Activated CD8-positive, alpha-beta T cell treated with anti-CD3 and anti-CD28 coated beads, Interleukin-2, amount 10 ng/mL, durations not matched to agents 7 days and 5 days (primary cell): ENCODE results near the gene LRCH4. TPM values are rescaled to one million over a fixed set of nuclear protein-coding genes. Genes with fewer than 3 reads are reported as not detected.

Experiments used
- ATAC-seq: fragments of 150-1000 bp; cut with Tn5 transposase; one replicate; pipeline ENCODE4 v1.10.0; 2021; ENCODE audit warnings: moderate library complexity
- CTCF ChIA-PET: fragments of 350-600 bp; sonication (Branson Sonifier 250); formaldehyde crosslinking; loops from one replicate; lab custom pipeline; 2021; ENCODE audit warnings: antibody characterized with exemption; lab: Charles Lee
- POLR2A ChIA-PET: fragments of 350-600 bp; sonication (Branson Sonifier 250); formaldehyde crosslinking; loops from one replicate; lab custom pipeline; 2021; ENCODE audit warnings: antibody characterized with exemption; lab: Charles Lee
- DNase-seq: peaks from one replicate; pipeline ENCODE4 v3.0.0-alpha.2; 2020
- H3K27ac Mint-ChIP-seq: one replicate; pipeline ENCODE4 v1.8.0; 2021; ENCODE audit warnings: mild to moderate bottlenecking, mixed read lengths
- H3K27me3 Mint-ChIP-seq: one replicate; pipeline ENCODE4 v1.8.0; 2021; ENCODE audit warnings: low read depth, mixed read lengths
- H3K36me3 Mint-ChIP-seq: one replicate; pipeline ENCODE4 v1.8.0; 2021; ENCODE audit warnings: low read depth, mixed read lengths
- H3K4me1 Mint-ChIP-seq: one replicate; pipeline ENCODE4 v1.8.0; 2021; ENCODE audit warnings: low read depth, mixed read lengths
- H3K4me3 Mint-ChIP-seq: one replicate; pipeline ENCODE4 v1.8.0; 2021; ENCODE audit warnings: mild to moderate bottlenecking, mixed read lengths
- H3K9me3 Mint-ChIP-seq: one replicate; pipeline ENCODE4 v1.8.0; 2022; ENCODE audit warnings: mixed read lengths; ENCODE audit not compliant: insufficient read depth
- total RNA-seq, 2 experiments: library from RNA; stranded (reverse); gene quantifications; one replicate each; pipeline ENCODE4 v1.2.3, GENCODE V29; 2021

The LRCH4 gene, protein sequence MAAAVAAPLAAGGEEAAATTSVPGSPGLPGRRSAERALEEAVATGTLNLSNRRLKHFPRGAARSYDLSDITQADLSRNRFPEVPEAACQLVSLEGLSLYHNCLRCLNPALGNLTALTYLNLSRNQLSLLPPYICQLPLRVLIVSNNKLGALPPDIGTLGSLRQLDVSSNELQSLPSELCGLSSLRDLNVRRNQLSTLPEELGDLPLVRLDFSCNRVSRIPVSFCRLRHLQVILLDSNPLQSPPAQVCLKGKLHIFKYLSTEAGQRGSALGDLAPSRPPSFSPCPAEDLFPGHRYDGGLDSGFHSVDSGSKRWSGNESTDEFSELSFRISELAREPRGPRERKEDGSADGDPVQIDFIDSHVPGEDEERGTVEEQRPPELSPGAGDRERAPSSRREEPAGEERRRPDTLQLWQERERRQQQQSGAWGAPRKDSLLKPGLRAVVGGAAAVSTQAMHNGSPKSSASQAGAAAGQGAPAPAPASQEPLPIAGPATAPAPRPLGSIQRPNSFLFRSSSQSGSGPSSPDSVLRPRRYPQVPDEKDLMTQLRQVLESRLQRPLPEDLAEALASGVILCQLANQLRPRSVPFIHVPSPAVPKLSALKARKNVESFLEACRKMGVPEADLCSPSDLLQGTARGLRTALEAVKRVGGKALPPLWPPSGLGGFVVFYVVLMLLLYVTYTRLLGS
- total RNA-seq = 100 to 1,000 TPM; 191 to 193 TPM

DNA sequence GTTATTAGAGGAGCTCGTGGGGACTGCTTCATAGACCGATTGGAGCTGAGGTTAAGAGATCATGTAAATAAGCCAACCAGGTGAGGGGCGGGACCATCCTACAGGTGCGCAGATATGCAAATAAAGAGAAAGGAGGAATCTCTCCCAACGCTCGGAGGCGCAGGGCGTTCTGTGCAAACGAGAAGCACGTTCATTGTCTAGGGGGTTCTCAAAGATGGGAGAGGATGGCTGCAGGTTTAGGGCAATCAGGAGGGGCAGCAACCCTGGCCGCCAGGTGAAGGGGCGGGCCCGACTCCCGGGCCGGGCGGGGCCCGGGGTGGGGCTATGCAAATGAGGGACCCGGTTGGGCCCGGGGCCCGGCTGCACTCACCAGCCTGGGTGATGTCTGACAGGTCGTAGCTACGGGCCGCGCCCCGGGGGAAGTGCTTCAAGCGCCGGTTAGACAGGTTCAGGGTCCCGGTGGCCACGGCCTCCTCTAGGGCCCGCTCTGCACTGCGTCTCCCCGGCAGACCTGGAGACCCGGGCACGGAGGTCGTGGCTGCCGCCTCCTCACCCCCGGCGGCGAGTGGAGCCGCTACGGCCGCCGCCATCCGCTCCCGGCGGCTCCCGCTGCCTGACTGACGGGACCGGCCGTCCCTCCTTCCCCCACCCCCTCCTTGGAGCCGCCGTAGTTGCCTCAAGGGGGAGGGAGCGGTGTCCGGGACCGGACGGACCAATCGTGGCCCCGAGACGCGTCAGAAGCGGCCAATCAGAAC lies at the start of gene LRCH4:
Gene LRCH4 (minus strand): TSS at position 619 of the 755 bp plus-strand sequence. CDS start 29 bp downstream, at position 590.
- POLR2A ChIA-PET = interaction anchor here (0.5 to 3.6 kb wide), 33 partner anchors 9 to 289 kb away, joined by 3 to 18 read pairs (median 5); partner anchors contain the start of genes AGFG2, GNB2, MEPCE and MOSPD3

DNA sequence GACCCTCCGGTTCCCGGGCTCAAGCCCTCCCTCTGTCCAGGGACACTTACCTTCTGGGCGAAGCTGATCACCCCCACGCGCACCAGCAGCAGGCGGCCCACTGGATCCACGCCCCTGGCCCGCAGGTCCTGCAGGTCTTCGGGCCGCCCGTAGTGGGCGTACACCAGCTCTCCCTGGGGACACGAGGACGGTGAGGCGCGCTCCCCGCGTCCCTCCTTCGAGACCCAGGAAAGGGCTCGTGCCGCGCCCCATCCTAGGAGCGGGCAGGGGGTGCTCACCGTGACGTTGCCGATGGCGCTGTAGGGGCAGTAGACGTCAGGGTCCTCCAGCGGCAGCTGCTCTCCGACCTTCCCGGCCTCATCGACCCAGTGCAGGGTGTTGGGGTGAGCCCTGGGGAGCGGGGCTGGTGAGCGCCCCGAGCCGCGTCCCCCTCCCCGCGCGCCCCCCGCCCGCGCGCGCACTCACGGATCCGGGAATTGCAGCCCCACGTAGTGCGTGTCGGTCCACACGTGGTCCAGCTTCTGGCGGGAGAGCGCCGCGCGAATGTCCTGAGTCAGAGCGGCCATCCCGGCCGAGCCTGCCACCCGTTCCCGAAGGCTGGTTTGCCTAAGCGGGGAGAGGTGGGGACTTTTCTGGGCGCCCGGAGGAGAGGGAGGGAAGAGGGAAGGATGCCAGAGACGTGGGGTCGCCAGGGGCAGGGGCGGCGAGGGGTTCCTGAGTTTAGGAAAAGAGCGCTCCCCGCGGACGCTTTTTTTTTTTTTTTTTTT lies 47.2 kb upstream of the LRCH4 start:
- peak overlapping the region; percentile 88 for H3K27ac Mint-ChIP-seq
- ATAC-seq (peak; percentile 69), DNase-seq (peak; percentile 68)
- ChIA-PET CTCF (interaction anchor here (0.8 to 2.8 kb wide), 24 partner anchors 9 to 219 kb away, joined by 3 to 28 read pairs (median 4); partner anchors contain the start of genes ACTL6B, FBXO24, GIGYF1 and GNB2), POLR2A (interaction anchor here (0.6 to 1.4 kb wide), 5 partner anchors 21 to 242 kb away, joined by 3 to 8 read pairs (median 3); partner anchors contain the start of genes FBXO24, MOSPD3 and SRRT)
- H3K27me3 Mint-ChIP-seq = peaks cover 5% of the 10 kb centered on the region
- no peaks in the 10 kb centered on the region for H3K9me3 Mint-ChIP-seq
- H3K4me1 Mint-ChIP-seq = peaks cover 46% of the 10 kb centered on the region
- H3K4me3 Mint-ChIP-seq = peak overlapping the region; percentile 83
- peaks cover 7% of the 10 kb centered on the region for H3K36me3 Mint-ChIP-seq

More for the DNA sequence above, at the start of gene LRCH4:
- ATAC-seq = peak; percentile 22
- Mint-ChIP-seq H3K36me3 (peaks cover 19% of the 10 kb centered on the region), H3K9me3 (no peaks in the 10 kb centered on the region), H3K27ac (peak within 1 kb of the TSS; percentile 98), H3K4me3 (peak within 1 kb of the TSS; percentile 93), H3K27me3 (peaks cover 10% of the 10 kb centered on the region), H3K4me1 (peaks cover 26% of the 10 kb centered on the region)
- peak; percentile 70 for DNase-seq
- CTCF ChIA-PET = interaction anchor here (0.6 to 7.9 kb wide), 28 partner anchors 9 to 214 kb away, joined by 3 to 57 read pairs (median 4); partner anchors contain the start of genes AGFG2, MOSPD3 and POP7

DNA sequence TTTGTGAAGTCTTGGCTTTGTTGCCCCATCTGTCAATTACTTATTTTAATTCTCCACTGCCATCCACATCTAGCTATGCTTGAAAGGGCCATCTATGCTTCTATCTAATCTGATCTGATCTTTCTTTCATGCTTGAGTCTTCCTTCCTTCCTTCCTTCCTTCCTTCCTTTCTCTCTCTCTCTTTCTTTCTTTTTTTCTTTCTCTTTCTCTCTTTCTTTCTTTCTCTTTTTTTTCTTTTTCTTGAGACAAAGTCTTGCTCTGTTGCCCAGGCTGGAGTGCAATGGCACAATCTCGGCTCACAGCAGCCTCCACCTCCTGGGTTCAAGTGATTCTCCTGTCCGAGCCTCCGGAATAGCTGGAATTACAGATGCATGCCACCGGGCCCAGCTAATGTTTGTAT lies 44.1 kb upstream of the LRCH4 start:
- H3K27ac Mint-ChIP-seq = peak overlapping the region; percentile 31
- peaks cover 15% of the 10 kb centered on the region for H3K36me3 Mint-ChIP-seq
- DNase-seq = no peak
- peaks cover 72% of the 10 kb centered on the region for H3K4me1 Mint-ChIP-seq
- no peak overlapping the region for H3K4me3 Mint-ChIP-seq
- no peaks in the 10 kb centered on the region for H3K9me3 Mint-ChIP-seq
- ChIA-PET CTCF (interaction anchor here (1.3 to 1.9 kb wide), 11 partner anchors 10 to 66 kb away, joined by 3 to 10 read pairs (median 4); partner anchors contain the start of genes FBXO24, GNB2 and LRCH4), POLR2A (interaction anchor here (0.6 to 1.2 kb wide), 3 partner anchors 18 to 19 kb away, joined by 3 to 5 read pairs (median 3); partner anchors contain the start of gene MOSPD3)
- H3K27me3 Mint-ChIP-seq = peaks cover 5% of the 10 kb centered on the region
- ATAC-seq = no peak

- ChIA-PET CTCF (interaction anchor here (1.1 to 1.9 kb wide), 12 partner anchors 10 to 65 kb away, joined by 3 to 10 read pairs (median 4); partner anchors contain the start of genes FBXO24, GNB2 and LRCH4), POLR2A (interaction anchor here (0.6 to 1.2 kb wide), 2 partner anchors 19 to 20 kb away, joined by 3 read pairs; no protein-coding TSS in a partner anchor)
- DNase-seq (peak; percentile 32), ATAC-seq (no peak)
- Mint-ChIP-seq H3K27ac (no peak overlapping the region), H3K9me3 (no peaks in the 10 kb centered on the region), H3K27me3 (peaks cover 5% of the 10 kb centered on the region), H3K4me3 (no peak overlapping the region), H3K4me1 (peaks cover 76% of the 10 kb centered on the region), H3K36me3 (peaks cover 16% of the 10 kb centered on the region)
Measured at GRCh38 chr7:100629117-100629716, 43.3 kb upstream of the LRCH4 start.

DNA sequence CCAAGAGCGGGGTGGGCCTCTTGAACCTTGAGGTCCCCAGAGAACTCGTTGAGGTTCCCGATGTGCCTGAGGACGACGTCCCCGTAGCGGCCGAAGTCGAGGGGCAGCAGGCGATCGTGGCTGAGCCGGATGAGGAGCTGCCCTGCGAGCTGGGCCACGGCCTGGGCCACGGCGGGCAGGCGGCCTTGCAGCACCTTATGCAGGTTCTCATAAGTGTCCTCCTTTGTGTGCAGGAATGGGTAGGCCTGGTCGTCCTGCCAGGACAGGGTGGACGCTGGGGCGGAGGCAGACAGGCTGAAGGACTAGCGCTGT lies 41.3 kb upstream of the LRCH4 start:
- CTCF ChIA-PET = interaction anchor here (1.4 to 2.0 kb wide), 4 partner anchors 10 to 79 kb away, joined by 3 to 12 read pairs (median 10); partner anchors contain the start of genes MOSPD3 and POP7
- H3K9me3 Mint-ChIP-seq = no peaks in the 10 kb centered on the region
- DNase-seq (no peak), ATAC-seq (no peak)
- H3K36me3 Mint-ChIP-seq = peaks cover 22% of the 10 kb centered on the region
- peaks cover 73% of the 10 kb centered on the region for H3K4me1 Mint-ChIP-seq
- POLR2A ChIA-PET = interaction anchor here (1.1 to 2.0 kb wide), 2 partner anchors 13 to 15 kb away, joined by 5 to 8 read pairs; partner anchors contain the start of gene MOSPD3
- no peaks in the 10 kb centered on the region for H3K27me3 Mint-ChIP-seq
- H3K4me3 Mint-ChIP-seq = peak overlapping the region; percentile 79
- H3K27ac Mint-ChIP-seq = peak overlapping the region; percentile 90

DNA sequence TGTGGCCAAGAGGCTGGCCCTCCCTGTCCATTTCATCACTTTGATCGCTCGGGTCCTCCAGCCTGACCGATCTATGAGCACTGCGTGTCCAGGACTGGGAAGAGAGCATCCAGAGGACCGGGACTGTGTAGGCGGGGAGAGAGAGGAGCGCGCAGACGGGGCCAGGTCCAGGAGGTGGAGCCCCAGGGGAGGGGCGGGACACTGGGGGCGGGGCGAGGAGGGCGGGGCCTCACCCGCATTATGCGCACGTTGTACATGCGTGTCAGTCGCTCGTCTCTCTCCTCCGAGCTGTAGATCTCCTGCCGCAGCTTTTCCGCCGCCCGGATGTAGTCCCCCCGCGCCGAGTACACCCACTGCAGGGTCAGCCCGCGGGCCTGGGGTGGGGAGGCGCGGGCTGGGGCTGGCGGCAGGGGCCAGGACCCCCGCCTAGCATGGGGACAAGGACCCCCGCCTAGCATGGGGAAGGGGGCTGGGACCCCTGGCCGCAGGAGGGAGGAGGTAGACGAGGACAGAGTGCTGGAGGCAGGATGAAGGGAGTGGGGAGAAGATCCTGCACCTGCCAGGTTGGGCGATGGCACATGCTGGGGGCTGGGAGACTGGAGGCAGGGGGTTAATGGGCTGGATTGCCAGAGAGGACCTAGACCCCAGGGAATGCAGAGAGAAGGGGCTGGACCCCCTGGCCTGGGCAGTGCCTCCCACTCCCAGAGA lies 40.8 kb upstream of the LRCH4 start:
- ChIA-PET POLR2A (interaction anchor here (0.6 to 2.0 kb wide), 10 partner anchors 10 to 240 kb away, joined by 3 to 9 read pairs (median 6); partner anchors contain the start of genes FBXO24, MOSPD3, POP7 and TRIP6), CTCF (interaction anchor here (1.4 to 2.0 kb wide), 5 partner anchors 10 to 79 kb away, joined by 3 to 12 read pairs (median 9); partner anchors contain the start of genes MOSPD3 and POP7)
- H3K27me3 Mint-ChIP-seq = no peaks in the 10 kb centered on the region
- H3K9me3 Mint-ChIP-seq = no peaks in the 10 kb centered on the region
- H3K27ac Mint-ChIP-seq = peak overlapping the region; percentile 90
- ATAC-seq (peak; percentile 96), DNase-seq (peak; percentile 95)
- H3K36me3 Mint-ChIP-seq = peaks cover 23% of the 10 kb centered on the region
- H3K4me1 Mint-ChIP-seq = peaks cover 68% of the 10 kb centered on the region
- peak overlapping the region; percentile 79 for H3K4me3 Mint-ChIP-seq

DNA sequence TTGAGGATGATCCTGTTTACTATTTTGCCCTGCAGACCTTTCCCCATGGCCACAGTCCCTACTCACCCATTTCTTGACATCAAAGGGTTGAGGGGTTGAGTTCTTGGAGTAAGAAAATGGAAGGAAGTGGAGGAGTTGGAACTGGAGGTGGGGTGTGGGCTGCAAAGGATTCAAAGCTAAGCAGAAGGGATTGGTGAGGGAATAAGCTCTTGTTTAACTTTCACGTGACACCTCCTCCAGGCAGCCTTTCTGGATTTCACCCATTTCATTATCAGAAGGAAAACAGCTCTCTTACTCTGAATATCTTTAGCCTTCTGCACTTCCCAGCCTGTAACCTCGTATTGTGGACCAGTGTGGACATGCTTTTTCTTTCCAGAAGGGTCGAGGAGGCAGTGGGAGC lies 40.1 kb upstream of the LRCH4 start:
- DNase-seq = no peak
- H3K27ac Mint-ChIP-seq = peak overlapping the region; percentile 34
- peaks cover 66% of the 10 kb centered on the region for H3K4me1 Mint-ChIP-seq
- peaks cover 23% of the 10 kb centered on the region for H3K36me3 Mint-ChIP-seq
- CTCF ChIA-PET = interaction anchor here (1.4 to 2.0 kb wide), 5 partner anchors 9 to 80 kb away, joined by 3 to 12 read pairs (median 9); partner anchors contain the start of genes MOSPD3 and POP7
- POLR2A ChIA-PET = interaction anchor here (0.6 to 2.0 kb wide), 10 partner anchors 9 to 241 kb away, joined by 3 to 9 read pairs (median 6); partner anchors contain the start of genes FBXO24, MOSPD3, POP7 and TRIP6
- H3K9me3 Mint-ChIP-seq = no peaks in the 10 kb centered on the region
- H3K4me3 Mint-ChIP-seq = peak overlapping the region; percentile 79
- H3K27me3 Mint-ChIP-seq = no peaks in the 10 kb centered on the region
- ATAC-seq = no peak

DNA sequence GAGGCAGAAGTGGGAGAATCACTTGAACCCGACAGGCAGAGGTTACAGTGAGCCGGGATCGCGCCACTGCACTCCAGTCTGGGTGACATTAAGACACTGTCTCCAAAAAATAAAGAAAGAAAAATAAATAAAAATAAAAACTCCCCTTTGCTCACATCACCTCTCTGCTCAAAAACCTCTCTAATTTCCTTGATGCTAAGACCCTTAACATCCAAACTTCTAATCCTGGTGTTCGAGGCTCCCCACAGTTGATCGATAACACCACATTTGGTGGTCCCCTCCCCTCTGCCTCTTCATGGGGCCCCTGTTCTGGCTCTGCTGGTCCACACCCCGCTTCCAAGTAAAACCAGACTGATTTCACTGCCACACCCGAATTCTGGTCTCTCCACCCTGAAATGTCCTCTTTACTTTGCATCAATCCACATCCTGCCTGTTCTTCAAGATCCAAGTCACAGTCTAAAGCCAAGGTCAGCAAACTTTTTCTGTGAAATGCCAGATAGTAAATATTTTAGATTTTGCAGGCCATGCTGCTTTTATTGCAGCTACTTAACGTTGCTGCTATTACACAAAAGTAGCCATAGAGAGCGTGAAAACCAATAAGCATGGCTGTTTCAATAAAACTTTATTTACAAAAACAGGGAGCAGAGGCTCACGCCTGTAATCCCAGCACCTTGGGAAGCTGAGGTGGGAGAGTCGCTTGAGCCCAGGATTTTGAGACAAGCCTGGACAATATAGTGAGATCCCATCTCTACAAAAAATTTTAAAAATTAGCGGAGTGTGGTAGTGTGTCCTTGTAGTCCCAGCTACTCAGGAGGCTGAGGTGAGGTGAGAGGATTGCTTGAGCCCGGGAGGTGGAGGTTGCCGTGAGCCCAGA lies 38.3 kb upstream of the LRCH4 start:
- peak overlapping the region; percentile 93 for H3K27ac Mint-ChIP-seq
- no peaks in the 10 kb centered on the region for H3K27me3 Mint-ChIP-seq

More for the DNA sequence above, 38.3 kb upstream of the LRCH4 start:
- H3K4me1 Mint-ChIP-seq = peaks cover 51% of the 10 kb centered on the region
- ATAC-seq (no peak), DNase-seq (peak; percentile 63)
- peaks cover 20% of the 10 kb centered on the region for H3K36me3 Mint-ChIP-seq
- no peaks in the 10 kb centered on the region for H3K9me3 Mint-ChIP-seq
- ChIA-PET CTCF (interaction anchor here (0.7 to 2.1 kb wide), 5 partner anchors 9 to 102 kb away, joined by 3 to 6 read pairs (median 3); partner anchors contain the start of gene POP7), POLR2A (no interaction called here)
- H3K4me3 Mint-ChIP-seq = peak overlapping the region; percentile 54
